HG03196 (cell line): ENCODE results near the gene RAI2.

Experiments used
- ATAC-seq: cut with Tn5 transposase; IDR thresholded peaks from one replicate; pipeline ENCODE4 v1.9.1; 2021; ENCODE audit not compliant: unreplicated experiment

The RAI2 gene

DNA sequence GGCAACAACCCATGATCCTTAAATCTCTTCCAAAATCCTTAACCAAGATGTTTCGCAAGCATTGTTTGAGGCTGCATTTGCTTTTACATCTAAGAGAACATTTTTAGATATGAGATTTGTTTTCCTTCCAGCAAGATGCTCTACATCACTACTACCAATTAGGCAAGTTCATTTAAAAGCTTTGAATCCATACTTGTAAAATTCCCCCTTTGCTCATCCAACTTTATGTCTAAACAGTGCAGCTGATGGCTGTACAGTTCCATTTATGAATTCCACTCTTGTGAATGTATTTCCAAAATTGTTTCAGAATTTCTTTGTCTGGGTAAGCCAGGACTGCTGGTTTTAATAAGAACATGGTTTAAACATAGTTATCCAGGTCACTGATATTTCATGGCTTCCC, 31.5 kb downstream of the RAI2 start:
- ATAC-seq, result no peak

DNA sequence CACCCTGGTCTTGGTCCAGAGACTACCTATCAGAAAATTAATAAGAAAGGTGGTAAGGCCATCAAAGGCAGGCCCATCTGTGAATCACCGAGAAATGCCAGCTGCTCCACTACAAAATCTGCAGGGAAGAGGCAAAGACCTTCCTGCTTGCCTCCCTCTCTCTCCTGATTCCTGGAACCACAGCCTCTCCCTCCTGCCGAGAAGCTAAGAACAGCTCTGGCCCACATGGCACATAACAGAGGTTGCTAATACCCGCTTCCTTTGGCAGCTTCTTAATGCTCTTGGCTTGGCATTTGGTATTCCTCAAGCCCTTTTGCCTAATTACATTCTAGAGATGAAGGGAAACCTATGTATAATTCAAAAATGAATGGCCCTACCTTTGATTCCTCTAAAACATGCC, 32.9 kb downstream of the RAI2 start:
- no peak for ATAC-seq

DNA sequence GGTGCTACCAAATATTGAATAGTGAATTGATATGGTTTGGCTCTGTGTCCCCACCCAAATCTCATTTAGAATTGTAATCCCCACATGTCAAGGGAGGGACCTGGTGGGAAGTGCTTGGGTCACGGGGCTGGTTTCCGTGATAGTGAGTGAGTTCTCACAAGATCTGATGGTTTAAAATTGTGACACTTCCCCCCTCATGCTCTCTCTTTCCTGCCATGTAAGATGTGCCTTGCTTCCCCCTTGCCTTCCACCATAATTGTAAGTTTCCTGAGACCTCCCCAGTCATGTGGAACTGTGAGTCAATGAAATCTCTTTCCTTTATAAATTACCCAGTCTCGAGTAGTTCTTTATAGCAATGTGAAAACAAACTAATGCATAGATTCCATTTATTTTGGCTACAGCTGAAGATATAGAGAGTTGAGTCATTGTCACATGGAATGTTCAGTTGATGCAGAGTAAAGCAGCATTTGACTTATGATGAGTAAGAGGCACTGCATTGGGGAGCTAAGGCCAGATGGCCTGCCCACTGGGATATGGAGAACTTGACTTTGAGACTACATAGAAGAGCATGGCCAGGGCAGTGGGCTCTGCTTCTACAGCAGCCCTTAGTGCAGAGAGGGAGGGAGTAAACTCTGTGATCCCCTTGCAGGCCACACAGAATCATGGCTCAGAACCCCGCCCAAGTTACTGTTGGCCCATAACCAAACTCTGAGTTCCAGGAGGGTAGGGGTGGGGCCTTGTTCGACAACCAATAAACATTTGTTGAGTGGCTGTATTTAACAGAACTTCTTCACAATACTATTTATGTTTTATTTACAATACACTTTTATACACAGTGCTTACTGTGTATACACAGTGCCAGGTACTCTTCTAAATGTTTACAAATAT, 34.2 kb downstream of the RAI2 start:
- ATAC-seq, result no peak

DNA sequence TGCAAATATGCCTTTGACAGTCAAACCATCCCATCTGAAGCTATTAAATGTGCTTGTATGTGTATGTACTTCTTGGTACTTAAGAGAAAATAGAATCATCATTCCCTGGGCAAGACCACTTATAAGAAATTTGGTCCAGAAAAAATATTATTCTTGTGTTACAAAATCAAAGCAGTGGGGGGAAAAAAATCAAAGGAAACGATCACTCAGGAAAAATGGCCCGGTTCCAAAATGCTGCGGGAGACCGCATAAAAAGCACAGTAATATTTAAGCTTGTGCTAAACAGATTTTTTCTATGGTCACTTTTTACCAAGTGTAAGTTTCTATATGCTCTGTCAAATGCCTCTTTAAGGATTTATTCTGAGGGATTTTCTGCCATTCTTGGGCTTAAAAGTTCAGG, 36.1 kb downstream of the RAI2 start:
- no peak for ATAC-seq

DNA sequence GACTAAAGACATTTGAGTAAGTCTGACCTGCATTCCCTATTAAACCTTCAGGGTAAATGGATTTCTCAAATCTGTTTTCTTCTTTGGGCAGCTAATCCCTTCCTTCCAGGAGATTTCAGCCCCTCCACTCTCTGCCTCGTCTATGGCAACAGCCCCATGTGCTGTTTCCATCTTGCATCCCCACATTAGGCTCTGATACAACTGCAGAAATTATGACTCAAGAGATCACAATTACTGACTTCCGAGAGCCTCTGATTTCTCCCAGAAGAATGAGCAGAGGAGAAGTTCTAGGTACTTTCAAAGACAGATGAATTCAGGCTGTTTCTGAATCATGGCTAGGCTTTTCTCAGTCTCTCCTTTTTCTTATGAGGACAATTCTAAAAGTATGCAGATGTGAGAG, 38.7 kb downstream of the RAI2 start:
- no peak for ATAC-seq

DNA sequence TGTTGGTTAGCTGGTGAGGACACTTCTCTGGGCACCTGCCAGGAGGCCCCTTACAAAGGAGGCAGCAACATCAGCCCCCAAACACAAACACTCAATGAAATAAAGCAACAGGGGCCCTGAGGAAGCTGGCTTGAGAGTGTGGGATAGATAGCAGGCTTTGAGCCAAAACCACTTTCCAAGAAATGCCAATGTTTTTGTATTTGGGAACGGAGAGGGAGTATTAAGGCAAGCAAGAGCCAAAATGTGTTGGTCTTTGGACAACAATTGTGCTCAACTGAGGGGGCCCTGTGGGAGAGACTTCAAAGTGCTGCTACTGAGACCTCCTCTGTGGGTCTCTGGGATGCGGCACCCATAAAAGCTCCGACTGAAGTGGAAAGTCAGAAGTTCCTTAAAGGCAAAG, 41.0 kb downstream of the RAI2 start:
- ATAC-seq, result no peak

DNA sequence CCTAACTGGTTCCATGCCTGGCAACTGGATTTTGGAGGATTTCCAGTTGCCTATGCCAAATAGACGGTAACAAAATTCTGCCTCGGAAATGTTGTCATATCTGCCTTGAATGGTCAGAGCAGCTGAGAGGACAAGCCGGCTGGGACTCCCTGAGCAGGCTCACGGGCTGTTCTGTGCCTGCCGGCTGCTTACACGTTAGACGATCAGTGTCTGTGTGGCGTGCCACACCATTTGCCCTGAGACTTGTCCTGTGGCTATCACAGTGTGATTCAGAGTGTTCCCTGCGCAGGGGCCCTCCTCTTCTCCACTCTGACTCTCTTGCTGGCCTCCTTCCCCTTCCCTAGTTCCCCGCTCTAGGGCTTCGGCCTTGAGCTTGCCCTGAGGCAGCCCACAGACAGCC, 42.4 kb downstream of the RAI2 start:
- no peak for ATAC-seq

DNA sequence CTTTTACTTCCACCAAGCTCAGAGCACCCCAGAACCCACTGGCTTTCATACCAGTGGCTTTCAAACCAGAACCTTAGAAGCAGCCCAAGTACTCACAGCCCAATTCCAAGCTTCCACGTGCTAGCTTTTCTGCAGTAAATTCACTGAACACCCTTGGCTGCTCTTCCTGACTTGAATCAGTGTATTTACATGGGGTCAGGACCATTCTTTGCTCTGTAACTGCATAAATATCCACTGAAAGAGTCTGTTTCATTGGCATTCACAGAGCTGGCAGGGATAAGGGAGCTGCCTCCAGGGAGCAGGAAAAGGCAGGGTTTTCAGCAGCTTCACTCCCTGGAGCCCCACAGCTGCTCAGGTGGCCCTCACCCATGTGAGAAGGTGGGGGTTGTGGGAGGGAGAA, 43.8 kb downstream of the RAI2 start:
- ATAC-seq, result no peak

DNA sequence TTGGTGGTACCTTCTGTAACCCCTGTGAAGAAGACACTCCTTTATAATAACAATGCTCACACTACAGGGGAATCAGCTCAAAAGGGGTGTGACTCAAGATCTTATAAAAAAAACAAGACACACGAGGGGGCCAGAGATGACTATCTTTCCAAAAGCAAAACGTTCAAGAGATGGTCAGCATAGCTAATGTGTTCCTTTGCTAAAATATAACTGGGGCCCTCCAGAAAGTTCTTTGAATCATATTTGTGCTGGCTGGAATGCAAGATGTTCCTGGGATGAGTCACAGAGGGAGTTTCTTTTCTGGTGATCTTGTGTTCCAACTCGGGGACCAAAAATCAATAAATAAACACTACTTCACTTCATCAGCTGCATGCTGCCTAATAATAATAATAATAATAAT, 46.5 kb downstream of the RAI2 start:
- ATAC-seq, result no peak

DNA sequence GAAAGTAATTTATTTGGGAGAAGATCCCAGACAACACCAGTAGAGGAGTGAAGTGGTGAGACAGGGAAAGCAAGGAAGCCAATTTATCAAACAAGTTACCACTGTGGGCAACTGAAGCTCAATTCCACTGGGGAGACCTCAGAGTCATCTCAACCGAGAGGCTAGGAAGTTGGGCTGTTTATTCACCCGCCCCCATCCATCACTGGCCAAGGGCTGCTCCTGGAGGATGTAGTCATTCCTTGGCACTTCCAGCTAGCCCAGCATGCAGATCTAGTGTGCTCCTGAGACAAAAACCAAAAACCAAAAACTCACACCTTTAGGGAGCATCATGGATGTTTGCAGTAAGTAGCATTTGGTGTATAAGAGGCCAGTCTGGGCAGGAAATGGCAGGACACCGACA, 47.0 kb downstream of the RAI2 start:
- ATAC-seq, result no peak

DNA sequence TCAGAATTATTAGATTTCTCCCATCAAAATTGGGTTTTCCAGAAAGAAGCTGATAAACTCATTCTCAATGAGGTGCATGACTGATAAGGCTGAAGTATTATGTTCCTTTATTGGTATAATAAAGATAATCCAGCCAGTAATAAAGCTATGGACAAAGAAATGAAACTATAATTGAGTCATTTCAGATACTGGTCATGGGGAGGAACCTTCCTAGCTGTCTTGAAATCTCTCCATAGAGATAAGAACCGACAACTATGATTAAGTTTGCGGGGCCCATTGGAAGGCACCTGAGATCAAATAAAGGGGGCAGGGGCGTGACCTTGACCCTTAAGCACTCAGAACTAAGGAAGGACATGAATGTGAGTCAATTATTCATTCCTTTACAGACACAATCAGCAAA, 47.8 kb downstream of the RAI2 start:
- no peak for ATAC-seq

DNA sequence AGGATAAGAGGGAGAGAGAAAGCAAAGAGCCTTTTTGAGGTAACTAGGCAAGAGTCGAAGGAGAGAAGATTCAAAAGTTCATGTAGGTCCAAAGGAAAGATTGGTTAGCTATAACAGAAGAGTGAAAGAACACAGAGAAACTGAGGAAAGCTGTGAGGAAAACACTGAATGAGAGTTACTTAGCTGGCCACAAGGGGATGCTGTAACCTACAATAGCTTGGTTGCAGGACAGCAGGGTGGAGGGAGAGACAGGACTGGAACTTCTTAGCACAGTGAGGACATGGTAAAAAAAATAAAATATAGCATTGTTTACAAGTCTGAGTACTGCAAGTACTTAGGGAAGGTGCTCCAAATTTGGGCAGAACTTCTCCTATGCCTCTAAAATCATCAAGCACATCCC, 48.3 kb downstream of the RAI2 start:
- ATAC-seq, result no peak

DNA sequence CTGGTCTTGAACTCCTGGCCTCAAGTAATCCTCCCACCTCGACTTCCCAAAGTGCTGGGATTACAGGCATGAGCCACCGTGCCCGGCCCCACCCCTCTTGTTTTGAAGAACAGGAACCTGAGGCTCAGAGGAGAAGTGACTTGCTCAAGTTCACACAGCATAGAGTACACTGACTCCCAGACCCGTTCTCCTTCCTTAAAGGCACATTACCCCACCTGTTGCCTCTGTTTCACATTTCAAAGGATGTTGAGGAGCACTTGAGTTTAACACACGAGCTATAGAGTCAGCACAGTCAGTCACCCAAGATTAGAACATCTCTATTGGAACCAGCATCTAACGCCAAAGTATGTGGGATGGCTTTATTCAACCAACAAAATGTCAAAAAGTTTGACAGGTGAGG, 51.1 kb downstream of the RAI2 start:
- ATAC-seq, result no peak

DNA sequence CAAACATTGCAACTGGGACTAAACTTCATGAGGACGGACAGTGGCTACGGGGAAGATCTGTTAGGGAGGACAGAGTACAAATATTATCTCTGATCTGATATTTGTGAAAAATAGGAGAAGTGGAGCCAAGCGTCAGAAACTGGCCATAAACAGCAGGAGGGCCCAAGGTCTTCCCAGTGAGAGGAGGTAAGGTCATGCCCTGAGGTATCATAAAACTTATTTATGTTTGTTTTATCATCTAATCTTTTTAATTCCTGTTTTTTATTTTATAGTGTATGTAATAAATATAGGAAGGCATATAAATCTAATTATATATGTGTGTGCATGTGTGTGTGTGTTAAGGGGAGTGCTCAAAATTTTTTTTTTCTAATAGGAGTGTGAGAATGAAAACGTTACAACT, 51.8 kb downstream of the RAI2 start:
- ATAC-seq, result no peak

DNA sequence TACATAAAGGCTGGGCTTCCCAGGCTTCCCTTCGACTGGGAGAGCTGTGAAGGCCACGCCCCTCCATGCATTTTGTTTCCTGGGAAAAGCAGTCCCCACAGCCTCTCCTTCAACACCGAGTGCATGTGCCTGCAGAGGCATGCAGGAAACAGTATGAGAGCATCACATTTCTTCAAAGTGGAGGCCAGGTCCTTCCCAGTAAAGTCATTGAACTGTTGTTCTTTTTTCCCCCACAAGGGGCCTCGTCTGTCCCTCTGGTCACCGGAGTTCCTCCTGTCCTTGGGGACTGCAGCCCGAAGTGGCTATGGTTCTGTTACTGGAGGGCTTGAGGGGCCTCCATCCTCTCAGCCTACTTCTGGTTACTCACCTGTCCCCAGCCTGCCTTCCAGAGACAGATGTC, 56.0 kb downstream of the RAI2 start:
- ATAC-seq, result no peak

DNA sequence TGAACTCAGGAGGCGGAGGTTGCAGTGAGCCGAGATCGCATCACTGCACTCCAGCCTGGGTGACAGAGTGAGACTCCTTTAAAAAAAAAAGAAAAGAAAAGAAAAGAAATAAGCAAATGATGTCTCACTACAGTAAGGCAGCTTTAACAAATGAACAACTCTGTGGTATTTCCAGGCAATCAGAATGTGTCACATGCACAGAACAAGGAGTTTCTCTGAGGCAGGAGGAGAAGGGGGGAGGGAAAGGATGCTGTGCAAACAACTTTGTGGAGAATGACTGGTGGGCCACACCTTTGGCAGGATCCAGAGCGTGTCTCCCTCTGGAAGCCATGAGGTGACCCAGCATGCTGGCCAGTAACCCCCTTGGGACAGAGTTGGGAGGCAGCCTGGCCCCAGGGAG, 57.6 kb downstream of the RAI2 start:
- no peak for ATAC-seq

DNA sequence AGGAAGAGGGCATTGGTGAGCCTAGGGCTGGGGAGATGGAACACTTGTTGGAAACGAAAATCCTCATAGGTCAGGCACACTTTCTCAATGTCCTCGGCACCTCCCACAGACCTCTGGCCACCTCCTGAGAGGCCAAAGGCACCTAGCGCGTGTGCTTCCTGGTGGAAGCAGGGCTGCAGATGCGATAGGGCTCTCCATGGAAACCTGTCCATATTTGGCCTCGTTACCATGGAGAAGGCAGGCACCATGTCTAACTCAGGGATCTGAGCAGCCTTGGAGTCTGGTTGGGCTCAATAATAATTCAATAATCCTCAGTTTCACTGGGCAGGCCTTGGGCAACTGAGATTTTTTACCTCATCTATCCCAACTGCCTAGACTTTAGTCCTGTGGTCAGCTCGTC, 58.3 kb downstream of the RAI2 start:
- no peak for ATAC-seq

DNA sequence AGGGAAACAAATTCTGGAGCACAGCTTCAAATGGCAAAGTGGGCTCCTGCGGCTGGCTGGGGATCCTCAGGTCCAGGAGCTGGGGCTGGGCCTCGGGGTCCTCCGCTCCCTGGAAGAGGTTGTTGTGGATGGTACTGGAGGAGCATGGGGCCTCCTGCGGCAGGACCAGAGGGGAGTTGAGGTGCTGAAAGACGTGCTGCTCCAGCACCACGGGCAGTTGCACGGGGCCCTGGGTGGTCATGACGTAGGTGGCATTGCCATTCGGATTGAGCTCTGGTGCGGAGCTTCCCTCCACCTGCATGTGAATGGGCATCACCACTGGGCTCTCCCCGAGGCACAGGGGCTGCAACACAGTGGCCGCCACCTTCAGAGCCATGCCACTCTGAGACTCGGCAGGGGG, 59.7 kb downstream of the RAI2 start:
- no peak for ATAC-seq

DNA sequence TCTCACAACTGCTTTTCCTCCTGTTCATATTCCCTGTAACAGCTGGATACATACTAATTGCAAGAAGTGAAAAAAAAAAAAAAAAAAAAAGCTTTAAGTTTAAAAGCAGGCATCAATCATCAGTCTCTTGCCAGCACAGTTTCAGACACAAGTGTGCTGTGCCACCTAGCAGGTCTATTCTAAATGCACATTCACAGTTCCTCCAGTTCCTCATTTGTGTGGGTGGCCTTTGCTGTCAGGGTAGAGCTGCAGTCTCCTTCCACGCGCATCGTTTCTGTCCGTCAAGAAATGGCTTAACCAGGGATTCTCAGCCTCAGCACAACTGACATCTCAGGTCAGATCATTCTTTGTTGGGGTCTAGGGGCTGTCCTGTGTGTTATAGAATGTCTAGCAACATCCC, 62.2 kb downstream of the RAI2 start:
- ATAC-seq, result no peak

DNA sequence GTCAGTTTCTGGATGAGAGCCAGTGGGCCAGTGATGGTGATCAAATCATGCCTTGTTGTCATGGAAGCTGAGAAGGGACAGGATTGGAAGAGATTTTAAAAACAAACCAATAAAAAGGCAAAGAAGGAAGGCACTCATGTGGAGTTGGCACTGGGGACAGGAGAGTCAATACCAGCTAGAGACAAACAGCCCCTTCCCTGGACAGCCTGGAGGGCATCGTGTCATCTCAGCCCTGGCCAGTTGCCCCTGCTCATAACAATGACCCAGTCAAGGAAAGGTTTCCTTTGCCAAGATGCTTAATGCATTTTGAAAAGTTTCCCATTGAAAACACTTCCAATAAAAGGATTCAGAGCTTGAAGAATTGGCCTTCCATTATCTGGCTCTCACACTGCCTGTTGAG, 68.3 kb downstream of the RAI2 start:
- no peak for ATAC-seq

DNA sequence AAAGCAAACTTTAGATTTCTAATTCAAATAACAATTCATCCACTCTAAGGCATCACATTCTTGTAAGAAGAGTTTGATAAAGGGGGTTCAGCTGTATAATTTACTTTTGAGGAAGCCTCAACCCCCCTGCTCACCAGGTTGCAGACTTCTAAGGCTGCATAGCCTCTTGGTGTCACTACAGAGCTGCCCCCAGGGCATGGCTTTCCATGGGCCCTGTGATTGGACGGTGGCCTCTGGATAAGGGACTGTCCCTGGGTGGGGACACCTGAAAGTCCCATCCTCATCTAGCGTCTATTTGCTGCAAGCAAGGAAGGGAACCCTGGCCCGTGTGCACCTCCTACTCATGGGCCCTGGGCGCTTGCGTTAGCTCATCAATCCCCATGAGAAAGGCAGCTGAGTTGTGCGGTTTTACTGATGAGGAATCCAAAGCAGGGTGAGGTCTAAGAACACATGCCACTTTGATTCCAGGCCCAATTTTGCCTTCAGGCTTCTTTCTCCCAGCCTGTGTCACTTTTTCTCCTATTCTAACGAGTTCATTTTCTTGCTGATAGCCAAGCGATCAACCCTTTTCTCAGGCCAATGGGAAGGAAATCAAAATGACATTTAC, 72.0 kb downstream of the RAI2 start:
- no peak for ATAC-seq

DNA sequence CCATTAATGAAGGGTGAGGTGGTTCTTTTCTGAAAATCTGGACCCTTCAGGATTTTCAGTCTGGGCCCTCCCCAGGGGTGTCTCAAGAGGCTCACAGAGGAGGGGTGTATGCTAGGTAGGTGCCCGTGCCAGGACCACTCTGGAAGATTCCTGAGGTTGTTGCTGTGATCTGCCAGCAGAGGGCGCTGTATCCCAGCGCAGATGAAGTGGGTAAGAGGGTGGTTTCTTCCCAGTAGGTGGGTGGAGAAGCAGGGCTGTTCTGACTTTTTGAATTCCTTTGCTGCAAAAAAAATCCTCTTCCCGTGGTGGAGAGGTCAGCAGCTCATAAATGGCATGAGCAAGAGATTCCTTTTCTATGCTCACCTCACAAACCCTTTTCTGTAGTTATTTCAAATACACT, 72.7 kb downstream of the RAI2 start:
- ATAC-seq, result no peak

DNA sequence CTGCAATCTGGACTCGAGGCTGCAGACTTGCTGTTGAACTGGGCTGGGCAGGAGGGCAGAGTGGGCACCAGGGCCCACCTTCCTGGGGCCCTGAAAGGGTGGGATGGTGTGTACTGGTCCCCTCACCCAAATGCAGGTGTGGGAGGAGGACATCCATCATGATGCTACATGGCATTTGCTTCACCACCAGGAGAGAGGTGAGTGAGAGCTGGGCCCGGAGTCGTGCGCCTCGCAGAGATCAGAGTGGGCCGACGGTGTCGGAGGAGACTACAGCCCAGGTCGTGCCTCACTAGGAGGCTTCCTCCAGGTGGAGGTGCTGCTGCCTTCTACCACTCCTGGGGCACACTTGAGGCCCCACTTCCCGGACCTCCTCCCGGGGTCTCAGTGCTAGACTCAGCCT, 73.5 kb downstream of the RAI2 start:
- ATAC-seq, result no peak
